HG03571 (cell line): ENCODE data around the gene PHF19.

Experiments used
- ATAC-seq: cut with Tn5 transposase; IDR thresholded peaks from one replicate; pipeline ENCODE4 v1.9.1; 2021; ENCODE audit not compliant: unreplicated experiment

PHF19 gene

GRCh38 chr9:120914396-120914795, 37.4 kb upstream of the PHF19 start:
- ATAC-seq: no peak

GRCh38 chr9:120913647-120914264, 36.8 kb upstream of the PHF19 start:
- no peak for ATAC-seq

GRCh38 chr9:120912958-120913646, 36.1 kb upstream of the PHF19 start:
- no peak for ATAC-seq

GRCh38 chr9:120911295-120911837, 34.4 kb upstream of the PHF19 start:
- no peak for ATAC-seq

GRCh38 chr9:120910643-120911042, 33.7 kb upstream of the PHF19 start:
- ATAC-seq: no peak

GRCh38 chr9:120909904-120910303, 32.9 kb upstream of the PHF19 start:
- ATAC-seq: no peak

GRCh38 chr9:120905315-120906164, 28.6 kb upstream of the PHF19 start:
- ATAC-seq: no peak

- no peak for ATAC-seq
Observed at GRCh38 chr9:120904978-120905301, 28.0 kb upstream of the PHF19 start.

- ATAC-seq: no peak
Observed at GRCh38 chr9:120904061-120904977, 27.3 kb upstream of the PHF19 start.

GRCh38 chr9:120902569-120903535, 25.9 kb upstream of the PHF19 start:
- ATAC-seq: no peak

- no peak for ATAC-seq
Observed at GRCh38 chr9:120901755-120902568, 25.0 kb upstream of the PHF19 start.

- no peak for ATAC-seq
Observed at GRCh38 chr9:120900824-120901223, 23.8 kb upstream of the PHF19 start.

GRCh38 chr9:120899490-120900068, 22.6 kb upstream of the PHF19 start:
- ATAC-seq: no peak

- ATAC-seq: no peak
Observed at GRCh38 chr9:120898396-120898795, 21.4 kb upstream of the PHF19 start.

GRCh38 chr9:120895951-120896350, 19.0 kb upstream of the PHF19 start:
- no peak for ATAC-seq

GRCh38 chr9:120894321-120895148, 17.5 kb upstream of the PHF19 start:
- no peak for ATAC-seq

GRCh38 chr9:120893611-120894307, 16.8 kb upstream of the PHF19 start:
- no peak for ATAC-seq
